Forelimb muscle (tissue), 1 donor: ENCODE results near the gene EZR. TPM values are rescaled to one million over a fixed set of nuclear protein-coding genes. Genes with fewer than 3 reads are reported as not detected.

Experiments
- DNase-seq: peaks from one replicate; pipeline ENCODE4 v3.0.0-alpha.2; 2013; ENCODE audit warnings: low read depth
- polyA plus RNA-seq: library from polyadenylated mRNA; unstranded; fragments of 120-200 nt; gene quantifications from one replicate; pipeline ENCODE4 v1.2.1, GENCODE V29; 2013; ENCODE audit not compliant: insufficient read length

The EZR gene
- 25.3 TPM for polyA plus RNA-seq

- no peak for DNase-seq
Observed at GRCh38 chr6:158819213-158819976, at the start of gene EZR. Gene EZR (minus strand): TSS chr6:158819368. CDS start chr6:158818093, 1,275 bp downstream.

DNA sequence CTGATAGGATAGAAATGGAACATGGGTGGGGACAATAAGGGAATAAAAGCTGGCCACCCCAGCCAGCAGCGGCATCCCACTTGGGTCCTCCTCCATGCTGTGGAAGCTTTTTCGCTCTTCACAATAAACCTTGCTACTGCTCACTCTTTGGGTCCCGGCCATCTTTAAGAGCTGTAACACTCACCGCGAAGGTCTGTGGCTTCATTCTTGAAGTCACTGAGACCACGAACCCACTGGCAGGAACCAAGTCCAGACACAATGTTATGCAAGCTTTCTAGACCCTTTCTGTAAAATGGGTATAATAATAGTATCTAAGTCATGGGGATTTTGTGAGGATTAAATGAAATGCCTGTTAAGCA lies 48.9 kb upstream of the EZR start:
- DNase-seq: no peak

- no peak for DNase-seq
Observed at GRCh38 chr6:158867381-158868121, 48.4 kb upstream of the EZR start.

- no peak for DNase-seq
Observed at GRCh38 chr6:158865769-158866168, 46.6 kb upstream of the EZR start.

GRCh38 chr6:158863646-158864045 lies 44.5 kb upstream of the EZR start:
- DNase-seq: no peak

GRCh38 chr6:158861686-158862381 lies 42.7 kb upstream of the EZR start:
- DNase-seq: no peak

DNA sequence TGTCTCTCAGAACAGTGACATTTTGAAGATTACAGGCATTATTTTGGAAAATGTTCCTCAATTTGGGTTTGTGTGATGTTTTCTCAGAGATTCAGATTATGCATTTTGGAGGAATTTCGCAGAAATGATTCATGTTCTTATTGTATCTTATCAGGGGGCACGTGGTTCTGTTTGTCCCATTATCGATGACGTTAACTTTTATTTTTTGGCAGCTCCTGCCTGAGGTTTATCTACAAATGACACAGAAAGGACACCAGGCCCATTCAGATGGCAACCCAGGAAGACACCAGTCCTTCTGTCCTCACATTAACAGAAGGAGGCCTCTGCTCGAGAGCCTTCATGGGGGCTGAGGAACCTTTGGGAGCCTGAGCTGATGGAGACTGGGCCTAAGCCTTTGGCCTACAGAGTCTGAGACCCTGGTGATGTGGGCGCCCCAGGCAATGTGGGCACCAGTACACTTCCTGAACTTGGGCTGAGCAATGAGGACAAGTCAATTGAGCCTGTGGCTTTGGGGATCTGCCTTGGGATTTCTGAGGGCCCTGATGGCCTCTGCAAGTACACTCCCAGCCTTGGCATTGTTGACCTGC lies 41.2 kb upstream of the EZR start:
- DNase-seq: no peak

- DNase-seq: no peak
Observed at GRCh38 chr6:158856261-158856660, 37.1 kb upstream of the EZR start.

DNA sequence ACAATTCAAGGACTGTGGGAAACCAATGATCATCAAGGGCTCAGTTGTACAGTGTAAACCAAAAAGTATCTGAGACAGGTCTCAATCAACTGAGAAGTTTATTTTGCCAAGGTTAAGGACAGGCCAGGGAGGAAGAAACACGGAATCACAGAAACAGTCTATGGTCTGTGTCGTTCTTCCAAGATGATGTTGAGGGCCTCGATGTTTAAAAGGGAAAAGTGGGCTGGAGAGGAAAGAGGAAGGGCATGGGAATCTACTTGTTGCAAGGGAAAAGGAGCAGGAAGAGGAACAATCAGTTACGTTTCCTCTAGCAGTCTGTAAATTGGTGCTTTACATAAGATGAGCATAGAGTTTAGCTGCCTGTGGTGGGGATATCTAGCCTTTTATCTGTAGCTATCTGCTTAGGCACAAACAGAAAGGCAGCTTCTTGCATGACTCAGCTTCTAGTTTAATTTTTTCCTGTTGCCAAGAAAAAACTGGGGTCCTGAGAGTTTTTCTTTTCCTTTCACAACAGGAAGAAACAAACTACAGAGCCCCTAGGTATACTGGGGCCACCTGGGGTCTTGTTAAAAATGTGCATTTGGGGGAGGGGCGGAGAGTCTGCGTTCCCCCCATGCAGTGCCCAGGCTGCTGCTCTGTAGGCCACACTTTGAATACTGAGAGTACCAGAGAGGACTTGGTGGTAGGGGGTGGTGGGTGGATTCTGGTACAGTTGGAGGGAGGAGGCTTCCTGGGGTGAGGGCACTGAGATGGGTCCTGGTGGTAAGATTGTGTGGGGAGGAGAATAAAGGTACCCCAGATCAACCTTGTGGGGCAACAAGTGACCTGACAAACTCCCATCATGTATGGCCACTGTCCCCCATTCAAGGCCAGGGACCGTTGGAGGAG lies 35.3 kb upstream of the EZR start:
- DNase-seq: no peak

DNA sequence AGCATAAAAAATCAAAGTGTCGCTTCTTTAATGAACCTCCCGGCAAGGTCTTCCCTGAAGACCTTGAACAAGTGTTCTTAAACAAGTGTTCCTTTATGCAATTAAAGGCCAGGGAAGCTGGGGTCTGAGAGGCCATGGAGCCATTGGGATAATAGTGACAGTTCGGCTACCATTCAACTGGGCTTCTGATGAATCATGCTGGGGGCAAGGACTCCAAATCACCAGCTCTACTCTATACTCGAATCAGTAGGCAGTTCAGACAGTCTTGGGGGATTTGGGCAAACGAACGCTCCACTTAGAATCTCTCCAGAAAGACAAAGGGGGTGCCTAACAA lies 34.7 kb upstream of the EZR start:
- DNase-seq: no peak

- no peak for DNase-seq
Observed at GRCh38 chr6:158853072-158853879, 34.1 kb upstream of the EZR start.

DNA sequence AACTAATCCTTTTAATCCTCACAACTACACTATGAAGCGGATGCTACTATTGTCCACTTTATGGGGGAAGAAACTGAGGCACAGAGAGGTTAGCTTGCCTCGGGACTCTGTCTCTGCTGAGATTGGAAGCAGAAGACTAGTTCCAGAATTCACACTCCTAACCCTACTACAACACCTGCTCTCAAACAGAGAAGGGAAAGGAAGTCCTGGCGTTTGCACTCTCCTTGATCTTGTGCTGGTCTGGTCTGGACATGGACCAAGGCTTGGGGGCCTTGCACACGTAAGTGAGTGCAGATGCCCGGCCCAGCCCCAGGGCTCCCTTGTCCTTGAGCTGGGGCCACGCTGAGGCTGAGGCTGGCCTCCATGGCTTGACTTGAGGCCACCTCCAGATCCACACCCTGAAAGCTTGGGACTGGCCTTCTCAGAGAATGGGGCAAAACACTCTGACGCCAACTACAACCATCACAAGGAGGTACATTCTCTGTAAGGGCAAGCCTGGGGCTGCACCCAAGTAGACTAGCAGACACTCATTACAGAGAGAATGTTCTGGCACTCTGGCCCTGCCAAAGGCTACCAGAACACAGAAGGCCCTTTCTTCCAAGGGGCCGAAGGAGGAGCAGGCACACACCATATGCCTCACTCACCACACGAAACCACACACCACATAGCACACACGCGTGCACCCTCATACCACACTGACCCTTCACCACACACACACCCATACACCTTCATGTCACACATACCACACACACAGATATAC lies 33.3 kb upstream of the EZR start:
- DNase-seq: no peak

GRCh38 chr6:158850807-158851115 lies 31.6 kb upstream of the EZR start:
- no peak for DNase-seq

DNA sequence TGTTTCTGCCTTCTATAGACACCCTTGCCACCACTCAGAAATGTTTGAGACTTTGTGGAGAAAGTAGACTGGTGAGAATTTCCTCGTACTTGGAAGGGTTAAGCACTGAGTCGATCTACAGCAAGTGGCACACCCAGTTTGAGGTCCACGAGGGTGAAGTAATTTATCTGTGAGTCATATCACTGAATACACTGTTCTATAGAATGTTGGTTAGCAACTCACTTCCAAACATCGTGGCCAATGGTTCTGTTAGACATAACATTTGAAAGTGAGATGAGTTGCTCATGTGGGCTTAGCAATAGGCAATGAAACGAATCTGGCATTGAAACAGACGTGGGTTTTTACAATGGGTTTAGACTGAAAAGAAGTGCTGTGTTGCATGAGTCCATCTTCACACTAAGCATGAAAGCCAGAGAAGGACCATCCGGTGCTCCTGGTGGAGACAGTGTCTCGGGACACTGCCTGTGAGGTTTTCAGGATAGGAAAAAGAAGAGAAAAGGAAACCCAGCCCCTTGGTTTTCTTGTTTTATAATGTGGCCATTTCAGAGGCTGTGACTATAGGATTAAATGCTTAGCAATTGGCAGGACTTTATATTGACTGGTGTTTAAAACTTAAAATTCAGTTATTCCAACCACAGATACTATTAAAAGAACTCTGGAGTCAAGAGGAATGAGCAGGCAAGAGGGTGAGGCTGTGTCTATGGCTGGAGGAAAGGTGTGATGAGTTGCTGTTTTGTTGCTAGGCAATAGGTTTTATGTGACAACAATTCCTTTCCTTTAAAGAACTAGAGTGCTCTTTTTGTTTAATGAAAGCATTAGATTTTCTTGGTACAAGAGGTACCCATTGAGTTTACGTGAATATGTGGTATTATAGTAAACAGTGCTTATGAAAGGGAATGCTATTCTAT lies 31.0 kb upstream of the EZR start:
- no peak for DNase-seq

DNA sequence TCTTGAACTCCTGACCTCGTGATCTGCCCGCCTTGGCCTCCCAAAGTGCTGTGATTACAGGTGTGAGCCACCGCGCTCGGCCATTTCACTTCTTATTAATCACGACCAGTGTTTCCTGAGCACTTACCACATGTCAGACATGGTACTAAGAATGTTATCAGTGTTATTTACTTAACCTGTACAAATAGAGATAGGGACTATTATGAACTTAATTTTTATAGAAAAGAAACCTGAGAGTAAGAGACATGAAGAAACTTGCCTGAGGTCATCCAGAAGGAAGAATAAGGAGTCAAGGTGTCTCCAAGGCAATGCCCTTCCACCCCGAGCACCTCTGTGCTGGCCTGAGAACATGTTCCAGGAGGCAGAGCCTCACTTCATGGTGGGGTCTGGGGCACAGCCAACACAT lies 29.3 kb upstream of the EZR start:
- no peak for DNase-seq

GRCh38 chr6:158847786-158848185 lies 28.6 kb upstream of the EZR start:
- no peak for DNase-seq

DNA sequence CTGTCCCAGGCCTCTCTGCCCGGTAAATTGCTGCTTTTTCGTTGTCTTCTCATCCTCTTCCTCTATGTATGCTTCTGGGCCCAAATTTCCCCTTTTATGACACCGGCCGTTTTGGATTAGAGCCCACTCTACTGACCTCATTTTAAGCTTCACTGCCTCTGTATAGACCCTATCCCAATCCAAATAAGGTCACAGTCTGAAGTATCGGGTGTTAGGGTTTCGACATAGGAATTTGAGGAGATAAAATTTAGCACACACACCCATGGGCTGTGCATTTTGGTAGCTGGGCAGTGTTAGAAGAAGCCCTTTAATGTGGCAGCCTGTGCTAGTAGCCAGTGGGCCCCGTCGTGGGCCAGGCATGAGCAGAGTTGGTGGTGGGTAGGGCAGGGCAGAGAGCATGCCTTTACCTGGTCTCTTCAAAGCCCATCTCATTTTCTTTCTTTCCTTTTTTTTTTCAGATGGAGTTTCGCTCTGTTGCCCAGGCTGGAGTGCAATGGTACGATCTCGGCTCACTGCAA lies 27.9 kb upstream of the EZR start:
- no peak for DNase-seq
